ENCODE measurements around the gene NHLH1. TPM values are rescaled to one million over a fixed set of nuclear protein-coding genes. Genes with fewer than 3 reads are reported as not detected.

Gene NHLH1
- 0.02 TPM for total RNA-seq (2013)
- polyA plus RNA-seq (1 to 10 TPM in 1 of 3 donors, not detected in 2; 1.0 TPM), polyA minus RNA-seq (not detected in 2 replicates), total RNA-seq (0.06 to 6.3 (median 0.70) reads per million in 11 experiments)

DNA sequence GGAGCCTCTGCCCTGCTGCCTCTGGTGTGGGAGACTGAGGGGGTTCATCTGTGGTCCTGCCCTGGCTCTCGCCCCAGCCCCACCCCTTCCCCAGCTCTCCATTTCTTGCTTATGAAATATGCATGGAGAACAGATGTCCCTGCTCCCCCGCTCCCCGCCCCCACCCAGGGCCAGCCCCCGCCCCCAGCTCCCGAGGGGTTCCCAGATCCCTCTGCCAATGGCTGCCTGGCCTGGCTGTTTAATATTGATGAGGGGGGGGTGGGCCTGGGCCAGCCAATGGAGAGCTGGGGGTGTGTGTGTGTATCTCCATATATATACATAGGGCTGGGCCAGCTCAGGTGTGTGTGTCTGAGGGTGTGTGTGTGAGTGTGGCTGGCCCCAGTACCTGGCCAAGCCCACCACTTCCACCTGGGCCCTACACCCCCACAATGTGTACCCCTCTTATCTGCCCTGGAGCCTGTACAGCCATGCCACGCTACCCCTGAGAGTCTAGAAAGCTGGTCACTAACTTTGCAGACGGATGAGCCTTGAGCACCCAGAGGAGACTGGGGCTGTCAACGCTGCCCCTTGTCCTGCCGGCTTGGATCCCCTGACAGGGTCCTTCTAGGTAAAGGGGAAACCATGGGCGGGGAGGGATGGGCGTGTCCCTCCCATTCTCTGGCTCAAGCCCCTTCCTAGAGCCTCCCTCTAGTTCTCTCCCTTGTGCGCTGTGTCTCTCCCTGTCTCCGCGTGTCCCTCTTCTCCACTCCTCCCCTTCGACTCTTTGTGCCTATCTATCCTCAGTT is at the start of gene NHLH1:
TSS of gene NHLH1 (plus strand) at position 341 of the 785 bp plus-strand sequence. CDS start 3,661 bp downstream, outside the sequence.
- Histone ChIP-seq H3K4me1 (ENCODE audit: control insufficient read depth in 1 of 2, insufficient read depth in 2 of 2, low read length in 2 of 2) (peaks cover 5% of the 10 kb centered on the region in 2 donors), H3K9ac (ENCODE audit: insufficient read depth, low read length, poor library complexity, severe bottlenecking) (no peak within 1 kb of the TSS), H3K27ac (ENCODE audit: low read depth in 1 of 2, low read length in 2 of 2) (no peak within 1 kb of the TSS), H4K20me1 (ENCODE audit: insufficient read depth, low read length) (no peaks in the 10 kb centered on the region), H3K9me3 (replicated peaks in 1 of 2; ENCODE audit: control insufficient read depth in 1 of 2, insufficient read depth in 1 of 2, low read length in 2 of 2) (no peaks in the 10 kb centered on the region), H3K4me2 (replicated peaks; ENCODE audit: extremely low read depth, low read length, poor library complexity, severe bottlenecking) (no peak within 1 kb of the TSS), H3K27me3 (ENCODE audit: control insufficient read depth in 2 of 2, insufficient read depth in 2 of 2, low read length in 2 of 2) (peaks cover 0 to 3% of the 10 kb centered on the region in 2 donors), H3K36me3 (replicated peaks in 1 of 2; ENCODE audit: control insufficient read depth in 1 of 2, insufficient read depth in 2 of 2, low read length in 2 of 2) (no peaks in the 10 kb centered on the region), H2AFZ (ENCODE audit: insufficient read depth, low read depth, low read length, poor library complexity, severe bottlenecking) (no peak within 1 kb of the TSS), H3K4me3 (replicated peaks in 1 of 3; ENCODE audit: low read depth in 2 of 3, low read length in 3 of 3) (no peak within 1 kb of the TSS), H3K79me2 (ENCODE audit: insufficient read depth, low read length) (no peaks in the 10 kb centered on the region)
- Mint-ChIP-seq H3K27me3 (ENCODE audit: low read depth in 3 of 3) (peaks cover 6 to 14% (median 8%) of the 10 kb centered on the region in 3 donors), H3K4me1 (peaks cover 16% of the 10 kb centered on the region), H3K27ac (no peak within 1 kb of the TSS), H3K9me3 (peaks cover 0 to 2% (median 0%) of the 10 kb centered on the region in 7 donors), H3K36me3 (no peaks in the 10 kb centered on the region), H3K4me3 (no peak within 1 kb of the TSS)
- no peak for DNase-seq
- TF ChIP-seq, protein P1, sequence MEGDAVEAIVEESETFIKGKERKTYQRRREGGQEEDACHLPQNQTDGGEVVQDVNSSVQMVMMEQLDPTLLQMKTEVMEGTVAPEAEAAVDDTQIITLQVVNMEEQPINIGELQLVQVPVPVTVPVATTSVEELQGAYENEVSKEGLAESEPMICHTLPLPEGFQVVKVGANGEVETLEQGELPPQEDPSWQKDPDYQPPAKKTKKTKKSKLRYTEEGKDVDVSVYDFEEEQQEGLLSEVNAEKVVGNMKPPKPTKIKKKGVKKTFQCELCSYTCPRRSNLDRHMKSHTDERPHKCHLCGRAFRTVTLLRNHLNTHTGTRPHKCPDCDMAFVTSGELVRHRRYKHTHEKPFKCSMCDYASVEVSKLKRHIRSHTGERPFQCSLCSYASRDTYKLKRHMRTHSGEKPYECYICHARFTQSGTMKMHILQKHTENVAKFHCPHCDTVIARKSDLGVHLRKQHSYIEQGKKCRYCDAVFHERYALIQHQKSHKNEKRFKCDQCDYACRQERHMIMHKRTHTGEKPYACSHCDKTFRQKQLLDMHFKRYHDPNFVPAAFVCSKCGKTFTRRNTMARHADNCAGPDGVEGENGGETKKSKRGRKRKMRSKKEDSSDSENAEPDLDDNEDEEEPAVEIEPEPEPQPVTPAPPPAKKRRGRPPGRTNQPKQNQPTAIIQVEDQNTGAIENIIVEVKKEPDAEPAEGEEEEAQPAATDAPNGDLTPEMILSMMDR (IDR thresholded peaks at IDR 0.05), result no peak
- intact Hi-C loops (cut with micrococcal nuclease), result no loop called here
- WGBS (ENCODE audit: insufficient coverage), result 93% methylated on average over 6 of the region's 15 CpGs

DNA sequence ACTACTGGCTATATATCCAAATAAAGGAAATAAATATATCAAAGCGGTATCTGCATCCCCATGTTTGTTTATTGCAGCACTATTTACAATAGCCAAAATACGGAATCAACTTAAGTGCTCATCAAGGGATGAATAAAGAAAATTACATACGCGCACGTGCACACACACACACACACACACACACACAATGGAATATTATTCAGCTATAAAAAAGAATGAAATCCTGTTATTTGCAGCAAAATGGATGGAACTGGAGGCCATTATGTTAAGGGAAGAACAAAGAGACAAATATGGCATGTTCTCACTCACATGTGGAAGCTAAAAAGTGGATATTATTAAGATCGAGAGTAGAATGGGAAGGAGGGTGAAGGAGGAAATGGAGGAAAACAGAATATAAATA is 44.0 kb upstream of the NHLH1 start:
- Histone ChIP-seq H3K27me3 (ENCODE audit: control insufficient read depth in 2 of 2, insufficient read depth in 2 of 2, low read length in 2 of 2) (no peaks in the 10 kb centered on the region), H2AFZ (ENCODE audit: insufficient read depth, low read depth, low read length, poor library complexity, severe bottlenecking) (no peak overlapping the region), H3K4me1 (ENCODE audit: control insufficient read depth in 1 of 2, insufficient read depth in 2 of 2, low read length in 2 of 2) (no peaks in the 10 kb centered on the region), H4K20me1 (ENCODE audit: insufficient read depth, low read length) (peaks cover 88% of the 10 kb centered on the region), H3K79me2 (ENCODE audit: insufficient read depth, low read length) (peaks cover 45% of the 10 kb centered on the region), H3K36me3 (replicated peaks in 1 of 2; ENCODE audit: control insufficient read depth in 1 of 2, insufficient read depth in 2 of 2, low read length in 2 of 2) (peaks cover 87 to 99% of the 10 kb centered on the region in 2 donors), H3K9me3 (replicated peaks in 1 of 2; ENCODE audit: control insufficient read depth in 1 of 2, insufficient read depth in 1 of 2, low read length in 2 of 2) (no peaks in the 10 kb centered on the region), H3K4me3 (replicated peaks in 1 of 3; ENCODE audit: low read depth in 2 of 3, low read length in 3 of 3) (no peak overlapping the region), H3K9ac (ENCODE audit: insufficient read depth, low read length, poor library complexity, severe bottlenecking) (no peak overlapping the region), H3K27ac (ENCODE audit: low read depth in 1 of 2, low read length in 2 of 2) (no peak overlapping the region), H3K4me2 (replicated peaks; ENCODE audit: extremely low read depth, low read length, poor library complexity, severe bottlenecking) (no peak overlapping the region)
- WGBS (ENCODE audit: insufficient coverage), result no CpG with 5 or more reads among the region's 6 CpGs
- no peaks in the 10 kb centered on the region for H3K27me3 Mint-ChIP-seq (ENCODE audit: low read depth in 3 of 3)
- no peak overlapping the region for H3K4me3 Mint-ChIP-seq
- no peak for DNase-seq
- H3K27ac Mint-ChIP-seq, result no peak overlapping the region
- H3K9me3 Mint-ChIP-seq, result peaks cover 0 to 3% (median 0%) of the 10 kb centered on the region in 7 donors
- intact Hi-C loops (cut with micrococcal nuclease), result no loop called here
- peaks cover 75 to 97% of the 10 kb centered on the region in 2 donors for H3K36me3 Mint-ChIP-seq
- H3K4me1 Mint-ChIP-seq, result no peaks in the 10 kb centered on the region
- TF ChIP-seq, protein P1 (IDR thresholded peaks at IDR 0.05), result no peak

All from CD14-positive monocyte (primary cell).